ENCODE data around the gene AIG1. TPM values are rescaled to one million over a fixed set of nuclear protein-coding genes. Genes with fewer than 3 reads are reported as not detected.

The AIG1 gene
- total and polyA plus RNA-seq, 2 of the 13 experiments (the other 11 are each of a cell fraction or from before 2014, with no cell fraction given) = 115 to 197 TPM

DNA sequence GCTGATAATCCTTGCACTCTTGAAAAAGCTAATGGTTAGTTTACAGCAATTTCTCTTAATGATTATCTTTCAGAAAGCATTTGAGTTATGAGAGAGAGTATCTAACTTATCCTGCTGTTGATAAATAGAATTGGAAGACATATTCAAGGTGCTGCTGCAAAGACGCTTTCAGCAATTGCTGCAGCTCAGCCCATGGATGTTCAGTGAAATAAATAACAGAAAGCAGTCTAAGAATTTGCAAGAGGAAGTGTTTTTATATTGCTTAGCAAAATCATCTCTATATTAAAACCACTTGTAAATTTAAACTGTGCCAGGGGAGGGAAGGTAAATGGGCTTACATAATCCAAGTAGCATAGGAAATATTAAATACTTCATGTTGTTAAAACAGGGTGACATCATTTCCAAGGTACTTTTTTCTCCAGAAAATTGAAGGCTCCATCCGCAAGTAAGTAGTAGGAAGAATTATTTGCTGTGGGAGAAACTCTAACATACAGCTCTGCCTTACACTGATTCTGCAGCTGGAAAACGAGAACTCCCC is 201.3 kb downstream of the AIG1 start:
- ChIA-PET POLR2A (no interaction called here), CTCF (ENCODE audit: low intra/inter-chr PET ratio, low total read pairs) (no interaction called here)
- intact Hi-C loops (cut with micrococcal nuclease; ENCODE audit: unreplicated experiment) = no loop called here
- Histone ChIP-seq H3K9me3 (ENCODE audit: low read length) (no peaks in the 10 kb centered on the region), H4K20me1 (ENCODE audit: insufficient read depth, low read length) (no peaks in the 10 kb centered on the region), H3K36me3 (replicated peaks in 1 of 2; ENCODE audit: control insufficient read depth in 1 of 2, insufficient read depth in 2 of 2, low read length in 2 of 2) (no peaks in the 10 kb centered on the region), H3K27ac (ENCODE audit: extremely low read length, insufficient read depth, low read length) (no peak overlapping the region), H2AFZ (ENCODE audit: low read length) (no peak overlapping the region), H3K4me1 (ENCODE audit: insufficient read depth, low read length) (no peaks in the 10 kb centered on the region), H3K4me3 (replicated peaks in 1 of 3; ENCODE audit: insufficient read depth in 1 of 3, low read depth in 2 of 3, low read length in 3 of 3) (no peak overlapping the region), H3K9ac (ENCODE audit: insufficient read depth, low read depth, low read length) (no peak overlapping the region), H3K4me2 (ENCODE audit: low read depth, low read length) (no peak overlapping the region), H3K79me2 (ENCODE audit: insufficient read depth, low read length) (no peaks in the 10 kb centered on the region), H3K27me3 (ENCODE audit: control insufficient read depth in 1 of 2, insufficient read depth in 2 of 2, low read length in 2 of 2) (no peaks in the 10 kb centered on the region)
- WGBS (ENCODE audit: low lambda C conversion rate) = 97% methylated on average over 3 of the region's 3 CpGs
- BruUV-seq (replicated peaks) = no TSS peak
- ATAC-seq (no peak), FAIRE-seq (no peak), DNase-seq (ENCODE audit: low spot score) (no peak)
- no peak for TF ChIP-seq ZNF10 (CRISPR knock-in tag; IDR thresholded peaks at IDR 0.05; ENCODE audit: borderline replicate concordance, low read depth)
- peak; percentile 9; the same call in 1 of the 2 replicates for TF ChIP-seq ATF7 (IDR thresholded peaks at IDR 0.05)
- TF ChIP-seq ATF7 (CRISPR knock-in tag; IDR thresholded peaks at IDR 0.05) = no peak
- in situ Hi-C loops (cut with HindIII; ENCODE audit: extremely low pct_ligation_motif_present, low pct_unique_long_range_greater_than_20kb) = no loop called here

DNA sequence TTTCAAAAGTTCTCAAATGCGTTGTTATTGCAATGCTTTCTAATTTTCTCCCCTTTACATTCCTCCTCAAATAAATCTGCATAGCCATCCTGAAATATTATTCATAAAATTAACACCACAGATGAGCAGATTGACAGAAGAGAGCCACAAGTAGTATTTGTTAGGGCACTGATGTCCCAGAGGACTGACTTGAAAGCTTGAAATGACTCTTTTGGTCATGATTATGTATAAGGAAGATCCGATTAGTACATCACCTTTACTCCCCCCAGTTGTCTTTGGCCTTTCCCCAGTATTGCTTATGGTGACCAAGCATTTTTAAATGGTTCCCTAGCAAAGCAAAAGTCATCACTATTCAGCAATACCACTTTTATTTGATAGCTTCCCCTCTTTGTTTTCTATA is 202.2 kb downstream of the AIG1 start:
- H3K4me2 ChIP-seq (ENCODE audit: low read depth, low read length) = no peak overlapping the region
- intact Hi-C loops (cut with micrococcal nuclease; ENCODE audit: unreplicated experiment) = no loop called here
- no peak for TF ChIP-seq ZNF772 (CRISPR knock-in tag; IDR thresholded peaks at IDR 0.05)
- no peak for TF ChIP-seq KMT2B (CRISPR knock-in tag; IDR thresholded peaks at IDR 0.05)
- TF ChIP-seq, protein P1, sequence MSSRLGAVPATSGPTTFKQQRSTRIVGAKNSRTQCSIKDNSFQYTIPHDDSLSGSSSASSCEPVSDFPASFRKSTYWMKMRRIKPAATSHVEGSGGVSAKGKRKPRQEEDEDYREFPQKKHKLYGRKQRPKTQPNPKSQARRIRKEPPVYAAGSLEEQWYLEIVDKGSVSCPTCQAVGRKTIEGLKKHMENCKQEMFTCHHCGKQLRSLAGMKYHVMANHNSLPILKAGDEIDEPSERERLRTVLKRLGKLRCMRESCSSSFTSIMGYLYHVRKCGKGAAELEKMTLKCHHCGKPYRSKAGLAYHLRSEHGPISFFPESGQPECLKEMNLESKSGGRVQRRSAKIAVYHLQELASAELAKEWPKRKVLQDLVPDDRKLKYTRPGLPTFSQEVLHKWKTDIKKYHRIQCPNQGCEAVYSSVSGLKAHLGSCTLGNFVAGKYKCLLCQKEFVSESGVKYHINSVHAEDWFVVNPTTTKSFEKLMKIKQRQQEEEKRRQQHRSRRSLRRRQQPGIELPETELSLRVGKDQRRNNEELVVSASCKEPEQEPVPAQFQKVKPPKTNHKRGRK (CRISPR knock-in tag; IDR thresholded peaks at IDR 0.05) = no peak
- TF ChIP-seq ZNF577 (CRISPR knock-in tag; IDR thresholded peaks at IDR 0.05; ENCODE audit: borderline replicate concordance, low read depth) = no peak
- no peak for TF ChIP-seq ZNF629 (CRISPR knock-in tag; conservative IDR thresholded peaks at IDR 0.05)
- TF ChIP-seq, protein P2, sequence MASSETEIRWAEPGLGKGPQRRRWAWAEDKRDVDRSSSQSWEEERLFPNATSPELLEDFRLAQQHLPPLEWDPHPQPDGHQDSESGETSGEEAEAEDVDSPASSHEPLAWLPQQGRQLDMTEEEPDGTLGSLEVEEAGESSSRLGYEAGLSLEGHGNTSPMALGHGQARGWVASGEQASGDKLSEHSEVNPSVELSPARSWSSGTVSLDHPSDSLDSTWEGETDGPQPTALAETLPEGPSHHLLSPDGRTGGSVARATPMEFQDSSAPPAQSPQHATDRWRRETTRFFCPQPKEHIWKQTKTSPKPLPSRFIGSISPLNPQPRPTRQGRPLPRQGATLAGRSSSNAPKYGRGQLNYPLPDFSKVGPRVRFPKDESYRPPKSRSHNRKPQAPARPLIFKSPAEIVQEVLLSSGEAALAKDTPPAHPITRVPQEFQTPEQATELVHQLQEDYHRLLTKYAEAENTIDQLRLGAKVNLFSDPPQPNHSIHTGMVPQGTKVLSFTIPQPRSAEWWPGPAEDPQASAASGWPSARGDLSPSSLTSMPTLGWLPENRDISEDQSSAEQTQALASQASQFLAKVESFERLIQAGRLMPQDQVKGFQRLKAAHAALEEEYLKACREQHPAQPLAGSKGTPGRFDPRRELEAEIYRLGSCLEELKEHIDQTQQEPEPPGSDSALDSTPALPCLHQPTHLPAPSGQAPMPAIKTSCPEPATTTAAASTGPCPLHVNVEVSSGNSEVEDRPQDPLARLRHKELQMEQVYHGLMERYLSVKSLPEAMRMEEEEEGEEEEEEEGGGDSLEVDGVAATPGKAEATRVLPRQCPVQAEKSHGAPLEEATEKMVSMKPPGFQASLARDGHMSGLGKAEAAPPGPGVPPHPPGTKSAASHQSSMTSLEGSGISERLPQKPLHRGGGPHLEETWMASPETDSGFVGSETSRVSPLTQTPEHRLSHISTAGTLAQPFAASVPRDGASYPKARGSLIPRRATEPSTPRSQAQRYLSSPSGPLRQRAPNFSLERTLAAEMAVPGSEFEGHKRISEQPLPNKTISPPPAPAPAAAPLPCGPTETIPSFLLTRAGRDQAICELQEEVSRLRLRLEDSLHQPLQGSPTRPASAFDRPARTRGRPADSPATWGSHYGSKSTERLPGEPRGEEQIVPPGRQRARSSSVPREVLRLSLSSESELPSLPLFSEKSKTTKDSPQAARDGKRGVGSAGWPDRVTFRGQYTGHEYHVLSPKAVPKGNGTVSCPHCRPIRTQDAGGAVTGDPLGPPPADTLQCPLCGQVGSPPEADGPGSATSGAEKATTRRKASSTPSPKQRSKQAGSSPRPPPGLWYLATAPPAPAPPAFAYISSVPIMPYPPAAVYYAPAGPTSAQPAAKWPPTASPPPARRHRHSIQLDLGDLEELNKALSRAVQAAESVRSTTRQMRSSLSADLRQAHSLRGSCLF (CRISPR knock-in tag; IDR thresholded peaks at IDR 0.05; ENCODE audit: borderline replicate concordance) = no peak
- no peaks in the 10 kb centered on the region for H3K4me1 ChIP-seq (ENCODE audit: insufficient read depth, low read length)
- in situ Hi-C loops (cut with HindIII; ENCODE audit: extremely low pct_ligation_motif_present, low pct_unique_long_range_greater_than_20kb) = no loop called here
- ChIA-PET POLR2A (no interaction called here), CTCF (ENCODE audit: low intra/inter-chr PET ratio, low total read pairs) (no interaction called here)
- ATAC-seq (no peak), FAIRE-seq (no peak), DNase-seq (ENCODE audit: low spot score) (no peak)
- WGBS (ENCODE audit: low lambda C conversion rate) = 88% methylated on average over 2 of the region's 2 CpGs
- BruUV-seq (replicated peaks) = no TSS peak
- no peak overlapping the region for H3K9ac ChIP-seq (ENCODE audit: insufficient read depth, low read depth, low read length)
- no peaks in the 10 kb centered on the region for H3K9me3 ChIP-seq (ENCODE audit: low read length)
- no peak overlapping the region for H3K27ac ChIP-seq (ENCODE audit: extremely low read length, insufficient read depth, low read length)
- H3K79me2 ChIP-seq (ENCODE audit: insufficient read depth, low read length) = no peaks in the 10 kb centered on the region
- no peak overlapping the region for H2AFZ ChIP-seq (ENCODE audit: low read length)
- no peaks in the 10 kb centered on the region for H3K27me3 ChIP-seq (ENCODE audit: control insufficient read depth in 1 of 2, insufficient read depth in 2 of 2, low read length in 2 of 2)
- H3K36me3 ChIP-seq (replicated peaks in 1 of 2; ENCODE audit: control insufficient read depth in 1 of 2, insufficient read depth in 2 of 2, low read length in 2 of 2) = no peaks in the 10 kb centered on the region
- H4K20me1 ChIP-seq (ENCODE audit: insufficient read depth, low read length) = no peaks in the 10 kb centered on the region
- H3K4me3 ChIP-seq (replicated peaks in 1 of 3; ENCODE audit: insufficient read depth in 1 of 3, low read depth in 2 of 3, low read length in 3 of 3) = no peak overlapping the region

Measured in HepG2 (cell line).